Activated CD4-positive, alpha-beta T cell treated with anti-CD3 and anti-CD28 coated beads for 24 hours (primary cell): Measurements from ENCODE around the gene CST11.
A peak's percentile ranks its signal among the peaks of the same experiment; 100 is the strongest.
"Not testable (repeated sequence)": the region's sequence is repeated elsewhere in the genome, so short reads cannot be mapped to it uniquely, and the experiment has no call there.

Source experiments
- DNase-seq, 2 donors: peaks; one replicate each; pipeline ENCODE4 v3.0.0-alpha.2; 2020; ENCODE audit warnings: low read depth in 2 of 2

CST11 gene, protein sequence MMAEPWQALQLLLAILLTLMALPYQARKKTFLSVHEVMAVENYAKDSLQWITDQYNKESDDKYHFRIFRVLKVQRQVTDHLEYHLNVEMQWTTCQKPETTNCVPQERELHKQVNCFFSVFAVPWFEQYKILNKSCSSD

DNA sequence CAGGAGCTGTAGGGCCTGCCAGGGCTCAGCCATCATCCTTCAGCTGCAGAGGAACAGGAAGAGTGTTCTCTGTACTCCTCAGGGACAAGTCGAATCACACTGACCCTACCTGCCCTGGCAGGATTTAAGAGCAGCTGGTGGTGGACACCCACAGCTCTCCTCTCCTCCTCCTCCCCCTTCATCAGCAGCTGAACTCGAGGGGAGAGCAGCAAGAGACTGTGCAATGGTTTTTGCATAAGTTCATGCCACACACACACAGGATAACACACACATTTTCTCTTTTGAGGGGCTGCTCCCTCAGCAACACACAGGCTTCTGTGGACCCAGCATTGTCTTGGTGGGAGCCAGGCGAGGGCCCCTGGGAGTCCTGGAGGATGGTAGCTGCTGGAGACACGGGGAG is at the start of gene CST11:
Gene CST11 (minus strand): TSS at position 101 of the 400 bp plus-strand sequence. CDS start 65 bp downstream, at position 36.
- DNase-seq = no peak

DNA sequence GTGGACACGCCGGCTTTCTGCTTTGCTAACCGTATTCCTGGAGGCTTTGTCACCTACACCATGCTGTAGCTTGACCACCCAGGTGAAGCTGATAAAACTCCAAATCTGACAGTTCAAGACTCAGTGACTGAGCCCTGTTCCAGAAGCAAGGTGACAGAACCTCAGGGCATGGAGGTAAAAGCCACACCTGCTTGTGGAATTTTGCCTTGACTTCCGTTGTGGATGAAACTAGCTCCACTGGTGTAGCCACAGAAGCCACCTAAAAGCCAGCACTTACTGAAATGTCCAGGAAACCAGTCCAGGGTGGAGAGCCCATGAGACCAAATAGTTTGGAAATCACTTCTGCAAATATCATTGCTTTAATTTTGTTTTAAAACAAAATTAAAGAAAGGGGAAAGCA is 49.2 kb upstream of the CST11 start:
- no peak for DNase-seq

DNA sequence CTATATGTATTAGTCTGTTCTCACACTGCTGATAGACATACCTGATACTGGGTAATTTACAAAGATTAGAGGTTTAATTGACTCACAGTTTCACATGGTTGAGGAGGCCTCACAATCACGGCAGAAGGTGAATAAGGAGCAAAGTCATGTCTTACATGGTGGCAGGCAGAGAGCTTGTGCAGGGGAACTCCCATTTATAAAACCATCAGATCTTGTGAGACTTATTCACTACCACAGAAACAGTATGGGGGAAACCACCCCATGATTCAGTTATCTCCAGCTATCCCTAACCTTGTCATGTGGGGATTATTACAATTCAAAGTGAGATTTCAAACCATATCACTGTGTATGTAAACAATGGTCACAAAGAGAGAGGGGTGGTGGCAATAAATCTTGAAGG is 44.9 kb upstream of the CST11 start:
- DNase-seq = no peak

DNA sequence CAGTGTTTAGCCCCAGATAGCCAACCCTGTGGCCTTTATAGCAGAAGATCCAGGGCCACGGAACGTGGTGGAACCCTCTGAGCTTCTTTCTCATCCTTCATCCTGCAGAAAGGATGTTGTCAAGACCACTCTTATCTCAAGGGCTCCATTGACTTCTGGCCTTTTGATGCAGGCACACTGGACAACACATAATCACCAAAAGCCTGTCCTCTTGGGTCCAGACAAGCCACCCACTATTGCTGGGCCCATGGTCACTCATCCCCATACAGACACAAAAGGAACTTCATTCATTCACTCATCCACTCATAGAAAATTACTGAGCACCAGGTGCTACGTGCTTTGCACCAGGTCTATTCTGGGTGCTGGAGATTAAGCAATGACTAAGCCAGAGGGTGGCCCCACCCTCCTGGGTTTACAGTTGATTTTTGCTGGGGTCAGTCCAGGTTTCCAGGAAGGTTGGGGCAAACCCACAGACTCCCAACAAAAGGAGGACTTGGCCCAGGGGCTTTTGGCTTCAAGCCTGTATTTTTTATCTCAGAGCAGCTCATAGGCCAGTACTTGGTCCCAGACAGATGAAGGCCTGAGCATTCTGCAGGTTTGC is 40.6 kb upstream of the CST11 start:
- DNase-seq = no peak

DNA sequence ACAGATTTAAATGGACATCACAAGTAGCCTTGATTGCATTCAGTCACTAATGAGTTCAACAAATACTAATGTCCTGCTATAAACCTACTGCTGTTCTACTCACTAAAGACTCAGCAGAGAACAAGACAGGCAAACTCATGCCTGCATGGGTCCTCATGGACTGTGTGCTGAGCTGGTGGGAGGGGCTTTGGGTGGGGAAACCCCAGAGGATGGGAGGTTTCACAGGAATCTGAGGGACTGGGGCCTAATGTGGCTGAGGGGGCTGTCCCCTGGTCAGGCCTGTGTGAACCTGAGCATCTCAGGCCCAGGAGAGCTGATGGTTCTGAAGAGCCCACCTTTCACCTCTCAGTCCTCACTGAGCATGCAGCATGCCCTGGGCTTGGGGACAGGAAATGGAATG is 39.6 kb upstream of the CST11 start:
- peak in 1 of 2 donors; percentile 7 for DNase-seq

DNA sequence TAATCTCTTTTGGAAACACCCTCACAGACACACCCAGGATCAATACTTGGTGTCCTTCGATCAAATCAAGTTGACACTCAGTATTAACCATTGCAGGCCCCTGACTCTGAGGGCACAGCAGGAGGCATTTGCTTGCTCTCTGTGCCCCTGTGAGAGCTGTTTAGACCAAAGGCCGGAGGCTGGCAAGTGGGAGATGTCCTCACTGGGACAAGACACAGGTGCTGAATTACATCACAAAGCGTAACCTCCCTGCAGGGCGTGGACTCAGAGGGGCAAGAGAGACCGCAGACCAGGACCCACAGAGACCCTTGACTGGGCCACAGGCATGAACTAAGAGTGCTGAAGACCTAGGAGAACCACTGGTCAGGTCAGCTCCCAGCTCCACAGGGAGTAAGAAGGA is 38.1 kb upstream of the CST11 start, which contains the start of gene CST8:
Gene CST8 (plus strand): TSS at position 301 of the 400 bp plus-strand sequence. CDS start 551 bp downstream, outside the sequence.
- no peak for DNase-seq

DNA sequence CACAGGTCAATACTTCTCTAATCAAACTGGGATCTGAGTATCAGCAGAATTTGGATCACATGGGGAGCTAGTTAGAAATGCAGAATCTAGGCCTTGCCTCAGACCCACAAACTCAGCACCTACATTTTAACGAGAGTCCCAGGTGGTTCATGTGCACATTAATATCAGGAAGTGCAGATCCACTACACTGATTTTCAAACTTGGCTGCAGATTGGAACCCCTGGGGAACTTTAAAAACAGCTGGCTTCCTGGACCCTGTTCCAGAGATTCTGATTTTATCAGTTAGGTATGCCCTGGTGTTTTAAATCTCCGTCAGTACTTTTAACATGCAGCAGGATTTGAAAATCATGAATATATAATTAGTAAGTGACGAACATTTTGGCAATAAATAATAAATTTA is 36.3 kb upstream of the CST11 start:
- no peak for DNase-seq

DNA sequence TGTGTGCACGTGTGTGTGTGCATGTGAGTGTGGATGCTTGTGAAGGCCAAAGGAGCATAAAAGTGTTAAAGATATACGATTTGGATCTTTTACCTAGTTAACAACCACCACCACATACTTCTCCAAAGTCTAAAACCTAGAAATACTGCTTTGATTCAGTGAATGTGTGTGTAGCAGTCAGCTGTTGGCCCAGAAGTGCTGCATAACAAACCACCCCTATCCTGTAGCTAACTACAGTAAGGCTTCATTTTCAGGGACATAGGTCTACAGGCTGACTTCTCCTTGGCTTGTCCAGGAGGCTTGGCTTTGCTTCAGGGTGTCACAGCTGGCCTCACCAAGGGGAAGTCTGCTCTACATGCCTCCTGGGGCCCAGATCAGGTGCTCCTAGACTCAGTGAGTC is 35.8 kb upstream of the CST11 start:
- no peak for DNase-seq

DNA sequence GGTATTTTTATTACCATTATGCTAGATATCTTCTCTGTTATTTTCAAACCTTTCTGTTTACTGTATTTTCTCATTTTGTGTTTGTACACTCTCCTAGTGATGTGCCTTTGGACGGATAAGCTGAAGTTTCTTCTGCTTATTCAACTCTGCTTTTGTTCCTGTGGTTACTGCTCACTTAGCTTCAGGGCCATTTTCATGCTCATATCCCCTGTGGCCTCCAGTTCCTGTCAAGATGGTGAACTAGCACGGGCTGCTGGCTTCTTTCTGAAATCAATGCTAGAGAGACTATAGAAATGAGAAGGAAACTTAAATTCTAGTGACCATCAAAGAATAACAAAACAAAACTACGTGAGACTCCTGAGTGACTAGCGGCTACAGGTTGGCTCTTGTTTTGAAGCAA is 31.4 kb upstream of the CST11 start:
- DNase-seq = no peak

DNA sequence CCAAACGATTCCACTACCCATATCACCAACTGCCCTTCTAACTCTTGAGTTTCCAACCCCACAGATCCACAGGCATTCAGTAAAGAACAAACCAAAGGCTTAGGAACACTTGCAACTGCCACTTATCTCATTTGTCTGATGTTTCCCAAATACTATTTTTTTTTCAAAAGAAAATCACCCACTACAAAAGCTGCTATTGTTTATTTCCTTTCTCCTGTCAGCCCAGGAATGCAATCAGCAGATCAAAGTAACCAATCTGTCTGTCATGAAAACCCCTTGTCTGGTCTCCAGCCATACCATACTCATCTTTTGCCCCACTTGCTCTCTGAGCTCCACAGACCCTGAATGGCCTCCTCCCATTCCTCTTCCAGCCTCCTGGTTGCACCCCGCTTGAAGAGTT is 29.5 kb upstream of the CST11 start:
- no peak for DNase-seq

DNA sequence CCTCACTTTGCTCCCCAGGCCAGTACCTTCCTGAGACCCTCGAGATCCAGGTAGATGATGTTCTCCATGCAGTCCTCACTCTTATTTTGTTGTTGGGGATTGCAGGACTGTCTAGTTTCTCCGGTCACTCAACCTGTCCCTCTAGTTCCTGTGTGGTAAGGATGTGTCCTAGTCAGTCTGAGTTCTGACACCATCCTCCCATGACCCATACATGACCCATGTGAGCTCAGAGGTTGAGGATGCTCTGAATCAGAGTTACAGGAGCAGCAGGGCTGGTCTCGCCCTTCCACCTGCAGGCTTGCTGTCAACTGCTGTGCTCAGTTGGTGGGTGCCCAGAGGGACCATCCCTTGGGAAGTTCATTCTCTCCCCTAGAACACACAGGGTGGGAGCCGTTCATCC is 26.4 kb upstream of the CST11 start:
- no peak for DNase-seq

DNA sequence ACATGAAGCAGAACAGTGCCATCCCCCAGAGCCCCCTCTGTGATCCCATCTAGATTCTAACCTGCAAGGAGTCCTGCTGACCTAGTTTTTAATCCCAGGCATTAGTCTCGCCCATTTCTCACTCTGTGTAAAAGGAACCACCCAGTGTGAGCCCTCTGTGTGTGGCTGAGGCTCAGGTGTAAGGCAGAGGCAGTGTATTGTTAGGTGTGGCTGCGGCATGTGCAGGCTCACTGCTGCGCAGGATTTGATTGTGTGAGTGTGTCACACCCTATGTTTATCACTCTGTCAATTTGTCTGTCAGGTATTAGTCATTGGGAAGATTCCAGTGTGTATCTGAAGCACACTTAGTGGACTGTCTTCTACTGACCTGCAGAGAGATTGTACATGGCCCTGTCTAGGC is 24.5 kb upstream of the CST11 start:
- no peak for DNase-seq

DNA sequence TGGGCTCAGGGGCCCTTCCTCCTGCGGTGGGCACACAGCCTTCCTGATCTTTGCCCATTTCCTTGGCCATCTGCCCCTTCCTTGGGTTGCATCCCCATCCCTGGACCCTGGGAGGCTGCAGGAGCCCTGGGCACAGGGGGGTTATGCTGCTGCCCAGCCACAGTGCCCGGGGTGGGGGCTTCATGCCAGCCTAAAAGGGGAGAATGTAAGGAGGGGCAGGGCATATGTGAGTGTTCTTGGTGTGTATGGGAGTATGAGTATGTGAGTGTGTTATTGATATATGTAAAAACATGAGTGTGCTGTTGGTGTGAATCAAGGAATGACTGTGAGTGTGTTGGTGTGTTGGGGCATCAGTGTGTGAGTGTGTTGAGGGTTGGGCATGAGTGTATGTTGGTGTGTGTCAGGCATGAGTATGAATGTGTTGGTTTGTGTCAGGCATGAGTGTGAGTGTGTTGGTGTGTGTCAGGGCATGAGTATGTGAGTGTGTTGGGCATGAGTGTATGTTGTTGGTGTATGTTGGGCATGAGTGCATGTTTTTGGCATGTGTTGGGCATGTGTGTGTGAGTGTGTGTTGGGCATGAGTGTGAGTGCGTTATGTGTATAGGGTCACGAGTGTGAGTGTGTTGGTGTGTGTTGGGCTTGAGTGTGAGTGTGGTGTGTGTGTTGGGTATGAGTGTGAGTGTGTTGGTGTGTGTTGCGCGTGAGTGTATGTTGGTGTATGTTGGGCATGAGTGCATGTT is 23.5 kb upstream of the CST11 start:
- DNase-seq = no peak

DNA sequence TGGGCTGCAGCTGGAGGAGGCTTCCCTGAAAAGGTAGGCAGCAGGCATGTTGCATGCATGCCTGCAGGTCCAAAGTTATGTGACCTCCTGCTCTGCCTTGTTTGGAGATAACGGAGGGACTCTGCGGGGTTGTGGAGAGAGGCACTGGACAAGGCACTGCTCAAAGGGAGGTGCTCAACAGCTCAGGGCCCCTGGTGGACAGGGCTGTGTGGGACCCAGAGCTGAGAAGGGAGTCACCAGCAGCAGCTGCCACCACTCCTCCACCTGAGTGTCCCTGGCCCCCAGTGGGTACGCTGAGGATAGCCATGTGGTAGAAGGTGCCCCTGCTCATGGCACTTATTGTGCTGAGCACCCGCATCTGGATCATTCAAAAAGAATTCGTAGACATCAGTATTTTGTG is 22.7 kb upstream of the CST11 start:
- DNase-seq = no peak

DNA sequence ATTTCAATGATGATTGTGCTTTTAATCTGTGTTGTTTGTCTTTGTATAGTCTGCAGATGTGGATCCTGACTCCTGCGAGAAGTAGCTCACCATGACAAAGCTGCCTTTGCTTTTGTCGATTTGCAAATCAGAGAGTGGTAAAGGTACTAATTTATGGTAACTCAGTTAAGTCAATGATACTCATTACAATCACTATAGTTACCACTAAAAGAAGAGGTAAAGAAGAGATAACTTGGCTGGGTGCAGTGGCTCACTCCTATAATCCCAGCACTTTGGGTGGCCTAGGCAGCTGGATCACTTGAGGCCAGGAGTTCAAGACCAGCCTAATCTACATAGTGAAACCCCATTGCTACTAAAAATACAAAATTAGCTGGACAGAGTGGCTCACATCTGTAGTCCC is 20.6 kb upstream of the CST11 start:
- not testable (repeated sequence) for DNase-seq

DNA sequence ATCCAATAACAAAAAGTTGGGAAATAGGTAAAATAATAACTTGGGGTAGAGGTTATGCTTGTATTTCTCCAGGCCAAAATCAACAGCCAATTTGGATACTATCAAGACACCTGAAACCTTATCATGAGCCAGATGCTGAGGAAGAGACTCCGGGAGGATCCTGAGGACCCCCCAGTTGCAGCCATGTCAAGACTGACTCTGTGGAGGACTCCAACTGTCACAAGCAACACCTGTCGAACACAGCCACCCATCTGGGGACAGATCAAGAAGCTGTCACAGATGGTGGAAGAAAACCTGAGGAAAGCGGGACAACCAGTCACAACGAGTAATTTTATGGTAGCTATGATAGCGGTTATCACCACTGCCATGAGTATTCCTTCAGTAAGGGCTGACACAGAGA is 19.6 kb upstream of the CST11 start:
- not testable (repeated sequence) for DNase-seq

DNA sequence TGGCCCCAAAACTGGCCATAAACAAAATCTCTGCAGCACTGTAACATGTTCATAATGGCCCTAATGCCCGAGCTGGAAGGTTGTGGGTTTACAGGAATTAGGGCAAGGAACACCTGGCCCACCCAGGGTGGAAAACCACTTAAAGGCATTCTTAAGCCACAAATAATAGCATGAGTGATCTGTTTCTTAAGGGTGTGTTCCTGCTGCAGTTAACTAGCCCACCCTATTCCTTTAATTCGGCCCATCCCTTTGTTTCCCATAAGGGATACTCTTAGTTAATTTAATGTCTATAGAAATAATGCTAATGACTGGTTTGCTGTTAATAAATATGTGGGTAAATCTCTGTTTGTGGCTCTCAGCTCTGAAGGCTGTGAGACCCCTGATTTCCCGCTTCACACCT is 14.3 kb upstream of the CST11 start:
- not testable (repeated sequence) for DNase-seq

DNA sequence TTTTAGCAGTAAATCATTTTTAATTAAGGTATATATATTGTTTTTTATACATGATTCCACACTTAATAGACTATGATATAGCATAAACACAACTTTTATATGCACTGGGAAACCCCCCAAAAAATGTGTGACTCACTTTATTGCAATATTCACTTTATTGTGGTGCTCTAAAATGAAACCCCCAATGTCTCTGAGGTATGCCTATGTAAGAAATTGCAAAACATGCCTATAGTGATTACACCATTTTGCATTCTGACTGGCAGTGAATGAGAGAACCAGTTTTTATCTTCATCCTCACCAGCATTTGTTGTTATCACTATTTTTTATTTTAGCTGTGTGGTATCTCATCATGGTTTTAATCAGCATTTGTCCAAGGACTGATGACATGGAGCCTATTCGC is 8.5 kb upstream of the CST11 start:
- DNase-seq = no peak

DNA sequence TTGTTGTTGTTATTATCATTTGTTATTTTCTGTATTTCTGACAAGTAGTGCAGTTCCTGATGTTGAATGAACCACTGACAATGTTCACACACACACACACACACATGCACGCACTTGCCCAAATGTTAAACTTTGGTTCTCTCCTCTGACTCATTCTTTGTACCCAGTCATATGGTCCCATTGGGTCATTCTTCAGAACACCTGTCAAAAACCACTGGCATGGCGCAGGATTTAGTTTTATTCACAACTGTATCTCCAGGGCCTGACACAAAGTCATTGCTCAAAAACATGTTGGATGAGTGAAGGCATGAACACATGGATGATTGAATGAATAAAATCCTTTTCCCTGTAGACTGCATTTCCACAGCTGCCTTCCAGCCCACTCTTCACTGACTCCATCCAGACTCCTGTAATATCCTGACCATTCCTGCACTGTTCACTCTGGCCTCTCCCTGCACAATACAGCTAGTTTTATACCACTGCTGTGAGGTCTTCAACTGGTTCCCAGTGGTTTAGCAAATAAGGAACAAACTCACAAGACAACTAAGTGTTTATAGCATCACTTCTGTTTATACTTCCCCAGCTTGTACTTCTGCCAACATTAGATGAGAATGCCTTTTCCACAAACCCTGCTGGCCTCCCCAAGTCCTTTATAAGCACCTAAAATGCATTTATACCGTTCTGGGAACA is 6.9 kb upstream of the CST11 start:
- no peak for DNase-seq

DNA sequence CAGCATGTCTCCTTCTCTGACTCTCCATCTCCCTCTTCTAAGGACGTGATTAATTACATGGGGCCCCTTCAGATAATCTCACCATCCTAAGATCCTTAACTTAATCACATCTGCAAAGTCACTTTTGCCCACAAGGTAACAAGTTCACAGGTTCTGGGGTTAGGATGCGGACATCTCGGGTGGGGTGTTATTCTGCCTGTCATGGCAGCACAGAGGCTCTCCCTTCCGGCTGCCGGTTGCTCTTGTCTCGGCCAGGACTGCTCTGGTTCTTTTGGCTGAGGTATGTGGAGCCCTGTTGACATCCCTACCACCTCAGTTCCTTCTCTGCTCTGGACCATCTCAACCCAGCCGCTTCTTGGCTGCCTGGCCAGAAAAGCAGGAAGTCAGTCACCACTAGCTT is 4.2 kb upstream of the CST11 start:
- no peak for DNase-seq

DNA sequence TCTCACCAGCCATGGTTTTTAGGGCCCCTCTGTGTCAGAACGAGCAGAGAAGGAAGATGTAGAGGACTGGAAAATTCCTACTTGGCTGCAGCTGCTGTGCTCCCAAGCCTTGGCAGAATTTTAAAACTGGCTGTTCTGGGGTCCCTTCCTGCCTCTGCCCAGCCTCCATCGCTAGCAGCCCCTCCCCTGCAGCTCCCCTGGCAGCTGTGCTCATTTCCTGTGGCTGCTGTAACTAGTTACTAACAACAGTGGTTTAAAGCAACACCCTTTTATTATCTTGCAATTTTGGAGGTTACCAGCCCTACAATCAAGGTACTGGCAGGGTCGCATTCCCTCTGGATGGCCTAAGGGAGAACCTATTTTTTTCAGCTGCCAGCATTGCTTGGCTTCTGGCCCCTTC is 3.7 kb upstream of the CST11 start:
- no peak for DNase-seq

DNA sequence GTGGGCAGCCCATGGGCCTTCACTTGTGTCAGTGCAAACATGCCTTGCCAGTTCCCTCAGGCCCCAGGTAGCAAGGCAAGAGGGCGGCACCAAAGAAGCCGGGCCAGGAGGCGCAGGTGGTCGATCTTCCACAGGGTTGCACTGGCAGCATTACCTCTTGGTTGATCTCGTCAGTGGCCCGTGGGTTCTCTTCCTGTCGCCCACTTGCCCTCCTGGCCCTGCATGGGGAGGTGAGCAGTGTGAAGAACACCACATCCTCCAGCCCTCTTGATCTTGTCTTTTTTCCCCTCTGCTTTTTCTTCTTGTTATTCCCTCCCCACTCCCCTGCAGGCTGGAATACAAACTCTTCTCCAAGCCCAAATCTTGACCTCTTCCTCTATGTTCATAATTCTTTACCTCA is 3.0 kb upstream of the CST11 start:
- DNase-seq = no peak

DNA sequence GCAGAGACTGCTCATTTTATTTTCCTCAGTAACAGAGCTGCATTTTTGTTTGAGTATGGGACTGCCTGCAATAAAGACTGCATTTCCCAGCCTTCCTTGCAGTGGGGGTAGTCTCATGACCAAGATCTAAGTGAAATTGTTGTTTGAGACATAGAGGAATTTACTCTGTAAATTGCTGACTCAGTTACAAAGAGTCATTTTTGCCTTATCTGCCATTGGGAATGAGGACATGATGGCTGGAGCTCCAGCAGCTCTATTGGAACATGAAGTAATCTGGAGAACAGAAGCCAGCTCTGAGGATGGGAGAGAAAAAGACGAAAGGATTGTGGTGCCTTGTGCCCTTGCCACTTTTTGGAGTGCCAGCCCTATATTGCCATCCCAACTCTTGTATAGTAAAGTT is 2.1 kb upstream of the CST11 start:
- DNase-seq = no peak
